Measurements from ENCODE around the gene SPSB2. TPM values are rescaled to one million over a fixed set of nuclear protein-coding genes. Genes with fewer than 3 reads are reported as not detected.
A peak's percentile ranks its signal among the peaks of the same experiment; 100 is the strongest.

Gene SPSB2
- total RNA-seq, 4 donors from 2014 or later: 9.4 to 12.7 (median 11.8) TPM

GRCh38 chr12:6860942-6861341 lies 12.2 kb downstream of the SPSB2 start:
- no peaks in the 10 kb centered on the region for H3K9me3 ChIP-seq
- no peaks in the 10 kb centered on the region for H3K4me1 ChIP-seq
- WGBS, 2 donors: 91 to 94% methylated on average over 7 of the region's 7 CpGs
- H3K27me3 ChIP-seq: no peaks in the 10 kb centered on the region
- peaks cover 2 to 100% (median 31%) of the 10 kb centered on the region in 3 donors for H3K36me3 ChIP-seq
- H3K27ac ChIP-seq: no peak overlapping the region
- TF ChIP-seq POLR2A (IDR thresholded peaks at IDR 0.05) (no peak), CTCF (IDR thresholded peaks at IDR 0.05) (no peak), EP300 (IDR thresholded peaks at IDR 0.05) (no peak)
- H3K4me3 ChIP-seq: no peak overlapping the region
- no peak for DNase-seq (ENCODE audit: low spot score in 2 of 2)

GRCh38 chr12:6860116-6860515 lies 13.0 kb downstream of the SPSB2 start:
- no peaks in the 10 kb centered on the region for H3K4me1 ChIP-seq
- no peaks in the 10 kb centered on the region for H3K27me3 ChIP-seq
- H3K9me3 ChIP-seq: no peaks in the 10 kb centered on the region
- TF ChIP-seq CTCF (IDR thresholded peaks at IDR 0.05) (no peak), POLR2A (IDR thresholded peaks at IDR 0.05) (no peak), EP300 (IDR thresholded peaks at IDR 0.05) (no peak)
- no peak overlapping the region for H3K27ac ChIP-seq
- H3K36me3 ChIP-seq: peaks cover 2 to 98% (median 31%) of the 10 kb centered on the region in 3 donors
- H3K4me3 ChIP-seq: no peak overlapping the region
- no peak for DNase-seq (ENCODE audit: low spot score in 2 of 2)
- WGBS, 2 donors: 90 to 96% methylated on average over 9 of the region's 9 CpGs

- Histone ChIP-seq H3K9me3 (no peaks in the 10 kb centered on the region), H3K27ac (no peak overlapping the region), H3K27me3 (no peaks in the 10 kb centered on the region), H3K4me1 (peaks cover 0 to 4% (median under 1%) of the 10 kb centered on the region in 4 donors), H3K36me3 (peaks cover 2 to 90% (median 31%) of the 10 kb centered on the region in 3 donors), H3K4me3 (no peak overlapping the region)
- TF ChIP-seq POLR2A (IDR thresholded peaks at IDR 0.05): no peak
- no peak for TF ChIP-seq CTCF (IDR thresholded peaks at IDR 0.05)
- TF ChIP-seq EP300 (IDR thresholded peaks at IDR 0.05): no peak
- 95 to 100% methylated on average over 2 of the region's 2 CpGs for WGBS, 2 donors
- DNase-seq (ENCODE audit: low spot score in 2 of 2): no peak
Observed at GRCh38 chr12:6858799-6859198, 14.3 kb downstream of the SPSB2 start.

DNA sequence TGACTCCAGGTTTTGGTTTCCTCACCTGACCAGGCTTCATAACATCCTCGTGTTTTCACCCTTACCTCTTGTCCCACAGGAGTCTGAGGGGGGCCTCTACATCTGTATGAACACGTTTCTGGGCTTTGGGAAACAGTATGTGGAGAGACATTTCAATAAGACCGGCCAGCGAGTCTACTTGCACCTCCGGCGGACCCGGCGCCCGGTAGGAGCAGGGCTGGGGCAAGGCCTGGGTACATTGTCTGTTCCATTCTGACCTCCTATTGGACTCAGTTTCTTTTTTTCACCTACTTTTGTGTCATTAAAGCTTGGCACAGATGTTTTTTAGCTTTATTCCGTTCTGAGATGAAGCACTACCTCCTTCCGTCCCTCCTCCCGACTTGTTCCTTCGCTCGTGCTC lies 17.8 kb downstream of the SPSB2 start:
- H3K9me3 ChIP-seq: no peaks in the 10 kb centered on the region
- no peak overlapping the region for H3K4me3 ChIP-seq
- no peak for DNase-seq (ENCODE audit: low spot score in 2 of 2)
- WGBS, 2 donors: 89 to 93% methylated on average over 14 of the region's 14 CpGs
- H3K27ac ChIP-seq: no peak overlapping the region
- peaks cover 2 to 55% (median 15%) of the 10 kb centered on the region in 3 donors for H3K36me3 ChIP-seq
- H3K27me3 ChIP-seq: no peaks in the 10 kb centered on the region
- peaks cover 0 to 23% (median 14%) of the 10 kb centered on the region in 4 donors for H3K4me1 ChIP-seq
- TF ChIP-seq POLR2A (IDR thresholded peaks at IDR 0.05) (no peak), EP300 (IDR thresholded peaks at IDR 0.05) (no peak), CTCF (IDR thresholded peaks at IDR 0.05) (no peak)

- Histone ChIP-seq H3K4me1 (peaks cover 0 to 23% (median 14%) of the 10 kb centered on the region in 4 donors), H3K36me3 (peaks cover 2 to 46% (median 6%) of the 10 kb centered on the region in 3 donors), H3K4me3 (no peak overlapping the region), H3K27ac (peak overlapping the region in 2 of 4 donors; percentile 88 to 94), H3K27me3 (no peaks in the 10 kb centered on the region), H3K9me3 (no peaks in the 10 kb centered on the region)
- TF ChIP-seq EP300 (IDR thresholded peaks at IDR 0.05) (no peak), CTCF (IDR thresholded peaks at IDR 0.05) (no peak), POLR2A (IDR thresholded peaks at IDR 0.05) (no peak)
- DNase-seq (ENCODE audit: low spot score in 2 of 2): no peak
- WGBS, 2 donors: 80% methylated on average over 6 of the region's 6 CpGs
Observed at GRCh38 chr12:6854036-6854435, 19.1 kb downstream of the SPSB2 start.

Data from tibial nerve (tissue), 4 donors.